Measurements from ENCODE around the gene RRAS2.
A peak's percentile ranks its signal among the peaks of the same experiment; 100 is the strongest.
"Not testable (repeated sequence)": the region's sequence is repeated elsewhere in the genome, so short reads cannot be mapped to it uniquely, and the experiment has no call there.

Gene RRAS2

GRCh38 chr11:14345668-14346067 lies 13.3 kb downstream of the RRAS2 start:
- Histone ChIP-seq H3K9ac (ENCODE audit: low read length) (no peak overlapping the region), H3K36me3 (ENCODE audit: control insufficient read depth in 1 of 2, insufficient read depth in 2 of 2, low read length in 2 of 2) (no peaks in the 10 kb centered on the region), H3K4me1 (ENCODE audit: control insufficient read depth in 1 of 2, insufficient read depth in 2 of 2, low read length in 2 of 2) (no peaks in the 10 kb centered on the region), H3K18ac (ENCODE audit: low read length) (no peak overlapping the region), H3K4me2 (ENCODE audit: low read length) (no peak overlapping the region), H3K9me3 (ENCODE audit: insufficient read depth, low read depth, low read length) (no peaks in the 10 kb centered on the region), H3K79me2 (ENCODE audit: control insufficient read depth, insufficient read depth, low read length, poor library complexity) (peaks cover 3% of the 10 kb centered on the region), H3K4me3 (ENCODE audit: low read depth, low read length) (no peak overlapping the region), H4K8ac (ENCODE audit: low read depth, low read length) (no peak overlapping the region), H2BK5ac (ENCODE audit: low read depth, low read length, poor library complexity) (no peak overlapping the region), H3K27ac (ENCODE audit: low read depth, low read length) (no peak overlapping the region), H4K91ac (ENCODE audit: low read depth, low read length) (no peak overlapping the region), H3K23ac (ENCODE audit: low read length) (no peak overlapping the region), H3K14ac (ENCODE audit: low read length) (no peak overlapping the region), H3K27me3 (ENCODE audit: insufficient read depth, low read length) (no peaks in the 10 kb centered on the region), H2AFZ (ENCODE audit: insufficient read depth, low read length, poor library complexity) (no peak overlapping the region), H3K4ac (ENCODE audit: low read depth, low read length) (no peak overlapping the region), H4K12ac (ENCODE audit: low read depth, low read length) (no peak overlapping the region), H2AK5ac (ENCODE audit: low read length) (no peak overlapping the region), H2BK120ac (ENCODE audit: insufficient read depth, low read length, poor library complexity) (no peak overlapping the region), H2BK12ac (ENCODE audit: low read length) (no peak overlapping the region), H3K79me1 (ENCODE audit: low read length) (no peaks in the 10 kb centered on the region)
- WGBS (ENCODE audit: extremely low coverage, insufficient coverage, insufficient read length): no CpG with 5 or more reads among the region's 1 CpG
- DNase-seq: no peak

GRCh38 chr11:14345016-14345415 lies 14.0 kb downstream of the RRAS2 start:
- not testable (repeated sequence) for H2AFZ ChIP-seq (ENCODE audit: insufficient read depth, low read length, poor library complexity); H3K79me2 ChIP-seq (ENCODE audit: control insufficient read depth, insufficient read depth, low read length, poor library complexity); H3K4me1 ChIP-seq (ENCODE audit: control insufficient read depth in 1 of 2, insufficient read depth in 2 of 2, low read length in 2 of 2); H3K23ac ChIP-seq (ENCODE audit: low read length); H3K9ac ChIP-seq (ENCODE audit: low read length); H3K79me1 ChIP-seq (ENCODE audit: low read length); H3K9me3 ChIP-seq (ENCODE audit: insufficient read depth, low read depth, low read length); H2BK120ac ChIP-seq (ENCODE audit: insufficient read depth, low read length, poor library complexity); H3K4me3 ChIP-seq (ENCODE audit: low read depth, low read length); H3K27ac ChIP-seq (ENCODE audit: low read depth, low read length); H3K27me3 ChIP-seq (ENCODE audit: insufficient read depth, low read length); H4K8ac ChIP-seq (ENCODE audit: low read depth, low read length); H3K4me2 ChIP-seq (ENCODE audit: low read length); H3K18ac ChIP-seq (ENCODE audit: low read length); H4K91ac ChIP-seq (ENCODE audit: low read depth, low read length); H3K36me3 ChIP-seq (ENCODE audit: control insufficient read depth in 1 of 2, insufficient read depth in 2 of 2, low read length in 2 of 2); H2AK5ac ChIP-seq (ENCODE audit: low read length); H4K12ac ChIP-seq (ENCODE audit: low read depth, low read length); H3K14ac ChIP-seq (ENCODE audit: low read length); H2BK5ac ChIP-seq (ENCODE audit: low read depth, low read length, poor library complexity); DNase-seq; H2BK12ac ChIP-seq (ENCODE audit: low read length)
- no CpG with 5 or more reads among the region's 5 CpGs for WGBS (ENCODE audit: extremely low coverage, insufficient coverage, insufficient read length)
- H3K4ac ChIP-seq (ENCODE audit: low read depth, low read length): peak overlapping the region; percentile 33

GRCh38 chr11:14342906-14343305 lies 16.1 kb downstream of the RRAS2 start:
- no peak overlapping the region for H4K12ac ChIP-seq (ENCODE audit: low read depth, low read length)
- no peak overlapping the region for H3K14ac ChIP-seq (ENCODE audit: low read length)
- no peak overlapping the region for H3K4me3 ChIP-seq (ENCODE audit: low read depth, low read length)
- no peaks in the 10 kb centered on the region for H3K79me1 ChIP-seq (ENCODE audit: low read length)
- no peak overlapping the region for H2AK5ac ChIP-seq (ENCODE audit: low read length)
- H2AFZ ChIP-seq (ENCODE audit: insufficient read depth, low read length, poor library complexity): no peak overlapping the region
- DNase-seq: no peak
- no CpG with 5 or more reads among the region's 1 CpG for WGBS (ENCODE audit: extremely low coverage, insufficient coverage, insufficient read length)
- H3K23ac ChIP-seq (ENCODE audit: low read length): no peak overlapping the region
- no peak overlapping the region for H2BK12ac ChIP-seq (ENCODE audit: low read length)
- no peak overlapping the region for H2BK5ac ChIP-seq (ENCODE audit: low read depth, low read length, poor library complexity)
- H3K36me3 ChIP-seq (ENCODE audit: control insufficient read depth in 1 of 2, insufficient read depth in 2 of 2, low read length in 2 of 2): no peaks in the 10 kb centered on the region
- no peak overlapping the region for H4K8ac ChIP-seq (ENCODE audit: low read depth, low read length)
- no peaks in the 10 kb centered on the region for H3K9me3 ChIP-seq (ENCODE audit: insufficient read depth, low read depth, low read length)
- H2BK120ac ChIP-seq (ENCODE audit: insufficient read depth, low read length, poor library complexity): no peak overlapping the region
- no peak overlapping the region for H3K9ac ChIP-seq (ENCODE audit: low read length)
- no peak overlapping the region for H3K4ac ChIP-seq (ENCODE audit: low read depth, low read length)
- H3K4me2 ChIP-seq (ENCODE audit: low read length): no peak overlapping the region
- H3K18ac ChIP-seq (ENCODE audit: low read length): no peak overlapping the region
- no peaks in the 10 kb centered on the region for H3K4me1 ChIP-seq (ENCODE audit: control insufficient read depth in 1 of 2, insufficient read depth in 2 of 2, low read length in 2 of 2)
- H3K79me2 ChIP-seq (ENCODE audit: control insufficient read depth, insufficient read depth, low read length, poor library complexity): peaks cover 5% of the 10 kb centered on the region
- H4K91ac ChIP-seq (ENCODE audit: low read depth, low read length): no peak overlapping the region
- no peaks in the 10 kb centered on the region for H3K27me3 ChIP-seq (ENCODE audit: insufficient read depth, low read length)
- no peak overlapping the region for H3K27ac ChIP-seq (ENCODE audit: low read depth, low read length)

GRCh38 chr11:14341968-14342367 lies 17.0 kb downstream of the RRAS2 start:
- WGBS (ENCODE audit: extremely low coverage, insufficient coverage, insufficient read length): no CpG with 5 or more reads among the region's 3 CpGs
- H3K27me3 ChIP-seq (ENCODE audit: insufficient read depth, low read length): no peaks in the 10 kb centered on the region
- H3K9me3 ChIP-seq (ENCODE audit: insufficient read depth, low read depth, low read length): no peaks in the 10 kb centered on the region
- no peak overlapping the region for H2BK12ac ChIP-seq (ENCODE audit: low read length)
- no peak overlapping the region for H4K8ac ChIP-seq (ENCODE audit: low read depth, low read length)
- H3K14ac ChIP-seq (ENCODE audit: low read length): no peak overlapping the region
- no peak overlapping the region for H3K4ac ChIP-seq (ENCODE audit: low read depth, low read length)
- H3K4me2 ChIP-seq (ENCODE audit: low read length): no peak overlapping the region
- no peak overlapping the region for H4K91ac ChIP-seq (ENCODE audit: low read depth, low read length)
- no peak overlapping the region for H3K4me3 ChIP-seq (ENCODE audit: low read depth, low read length)
- no peak overlapping the region for H2BK5ac ChIP-seq (ENCODE audit: low read depth, low read length, poor library complexity)
- no peaks in the 10 kb centered on the region for H3K36me3 ChIP-seq (ENCODE audit: control insufficient read depth in 1 of 2, insufficient read depth in 2 of 2, low read length in 2 of 2)
- no peaks in the 10 kb centered on the region for H3K4me1 ChIP-seq (ENCODE audit: control insufficient read depth in 1 of 2, insufficient read depth in 2 of 2, low read length in 2 of 2)
- no peak overlapping the region for H3K23ac ChIP-seq (ENCODE audit: low read length)
- no peak overlapping the region for H3K18ac ChIP-seq (ENCODE audit: low read length)
- no peaks in the 10 kb centered on the region for H3K79me1 ChIP-seq (ENCODE audit: low read length)
- no peak overlapping the region for H4K12ac ChIP-seq (ENCODE audit: low read depth, low read length)
- no peak overlapping the region for H3K27ac ChIP-seq (ENCODE audit: low read depth, low read length)
- H3K79me2 ChIP-seq (ENCODE audit: control insufficient read depth, insufficient read depth, low read length, poor library complexity): peaks cover 5% of the 10 kb centered on the region
- no peak overlapping the region for H3K9ac ChIP-seq (ENCODE audit: low read length)
- H2AFZ ChIP-seq (ENCODE audit: insufficient read depth, low read length, poor library complexity): no peak overlapping the region
- DNase-seq: no peak
- H2BK120ac ChIP-seq (ENCODE audit: insufficient read depth, low read length, poor library complexity): no peak overlapping the region
- no peak overlapping the region for H2AK5ac ChIP-seq (ENCODE audit: low read length)

Data from trophoblast cell (in vitro differentiated cells and primary cell).